Measurements from ENCODE around the gene LRRC8E.

LRRC8E gene

GRCh38 chr19:7860714-7861618, 27.3 kb upstream of the LRRC8E start:
- no peaks in the 10 kb centered on the region for H3K9me3 Mint-ChIP-seq
- no peak overlapping the region for H3K4me3 Mint-ChIP-seq
- peaks cover 38% of the 10 kb centered on the region for H3K27me3 Mint-ChIP-seq (ENCODE audit: low read depth)
- H3K36me3 Mint-ChIP-seq (ENCODE audit: low read depth): no peaks in the 10 kb centered on the region
- H3K4me1 Mint-ChIP-seq: peaks cover 9% of the 10 kb centered on the region
- no peak for TF ChIP-seq CTCF (IDR thresholded peaks at IDR 0.05; ENCODE audit: unreplicated experiment in 3 of 3)
- H3K27ac Mint-ChIP-seq: no peak overlapping the region

- H3K27me3 Mint-ChIP-seq (ENCODE audit: low read depth): peaks cover 46% of the 10 kb centered on the region
Measured at GRCh38 chr19:7861619-7862412, 26.5 kb upstream of the LRRC8E start.

GRCh38 chr19:7862413-7862951, 25.8 kb upstream of the LRRC8E start:
- Mint-ChIP-seq H3K27me3 (ENCODE audit: low read depth) (peaks cover 45% of the 10 kb centered on the region), H3K4me3 (peak overlapping the region; percentile 71 to 79 (median 74)), H3K27ac (no peak overlapping the region), H3K9me3 (no peaks in the 10 kb centered on the region), H3K36me3 (ENCODE audit: low read depth) (no peaks in the 10 kb centered on the region), H3K4me1 (peaks cover 5% of the 10 kb centered on the region)
- TF ChIP-seq CTCF (IDR thresholded peaks at IDR 0.05; ENCODE audit: unreplicated experiment in 3 of 3): no peak

More at GRCh38 chr19:7861619-7862412, 26.5 kb upstream of the LRRC8E start:
- Mint-ChIP-seq H3K27ac (no peak overlapping the region), H3K9me3 (no peaks in the 10 kb centered on the region), H3K36me3 (ENCODE audit: low read depth) (no peaks in the 10 kb centered on the region), H3K4me3 (peak overlapping the region; percentile 71 to 79 (median 74)), H3K4me1 (peaks cover 6% of the 10 kb centered on the region)
- TF ChIP-seq CTCF (IDR thresholded peaks at IDR 0.05; ENCODE audit: unreplicated experiment in 3 of 3): peak in 1 of 3 experiments; percentile 38

- H3K27ac Mint-ChIP-seq: no peak overlapping the region
- H3K4me3 Mint-ChIP-seq: no peak overlapping the region
- H3K36me3 Mint-ChIP-seq (ENCODE audit: low read depth): no peaks in the 10 kb centered on the region
- H3K27me3 Mint-ChIP-seq (ENCODE audit: low read depth): peaks cover 50% of the 10 kb centered on the region
- TF ChIP-seq CTCF (IDR thresholded peaks at IDR 0.05; ENCODE audit: unreplicated experiment in 3 of 3): no peak
- H3K9me3 Mint-ChIP-seq: no peaks in the 10 kb centered on the region
- H3K4me1 Mint-ChIP-seq: peaks cover 5% of the 10 kb centered on the region
Measured at GRCh38 chr19:7863157-7863970, 24.9 kb upstream of the LRRC8E start.

GRCh38 chr19:7863971-7864689, 24.2 kb upstream of the LRRC8E start:
- Mint-ChIP-seq H3K36me3 (ENCODE audit: low read depth) (no peaks in the 10 kb centered on the region), H3K4me1 (peaks cover 5% of the 10 kb centered on the region), H3K4me3 (no peak overlapping the region), H3K27ac (no peak overlapping the region), H3K9me3 (no peaks in the 10 kb centered on the region), H3K27me3 (ENCODE audit: low read depth) (peaks cover 50% of the 10 kb centered on the region)
- no peak for TF ChIP-seq CTCF (IDR thresholded peaks at IDR 0.05; ENCODE audit: unreplicated experiment in 3 of 3)

All from nephron (organoid).